Skeletal muscle satellite cell (primary cell): ENCODE results near the gene TICAM1. TPM values are rescaled to one million over a fixed set of nuclear protein-coding genes. Genes with fewer than 3 reads are reported as not detected.

Experiments used
- H3K27me3 ChIP-seq: 2 replicates; pipeline ENCODE4 v1.7.0; 2013; ENCODE audit warnings: low read length; ENCODE audit not compliant: control insufficient read depth, insufficient read depth
- H3K36me3 ChIP-seq: 2 replicates; pipeline ENCODE4 v1.7.0; 2013; ENCODE audit warnings: mild to moderate bottlenecking, control low read depth, low read length; ENCODE audit not compliant: insufficient read depth
- H3K4me1 ChIP-seq: 2 replicates; pipeline ENCODE4 v1.7.0; 2013; ENCODE audit warnings: low read length; ENCODE audit not compliant: control insufficient read depth, insufficient read depth
- H3K4me2 ChIP-seq: 2 replicates; pipeline ENCODE4 v1.7.0; 2013; ENCODE audit warnings: mild to moderate bottlenecking, low read length
- H3K4me3 ChIP-seq: 2 replicates; pipeline ENCODE4 v1.7.0; 2013; ENCODE audit warnings: low read length
- H3K9ac ChIP-seq: 2 replicates; pipeline ENCODE4 v1.7.0; 2013; ENCODE audit warnings: mild to moderate bottlenecking, low read depth, low read length, moderate library complexity
- H3K9me3 ChIP-seq: replicated peaks from 2 replicates; pipeline ENCODE4 v1.7.0; 2013; ENCODE audit warnings: mild to moderate bottlenecking, control low read depth, low read length
- total RNA-seq: library from RNA; depleted of rRNA; stranded (reverse); fragments of >200 nt; gene quantifications from 2 replicates; pipeline ENCODE4 v1.2.3, GENCODE V29; 2012; rRNA removed

The TICAM1 gene
- 3.7 and 4.1 TPM in 2 replicates for total RNA-seq

DNA sequence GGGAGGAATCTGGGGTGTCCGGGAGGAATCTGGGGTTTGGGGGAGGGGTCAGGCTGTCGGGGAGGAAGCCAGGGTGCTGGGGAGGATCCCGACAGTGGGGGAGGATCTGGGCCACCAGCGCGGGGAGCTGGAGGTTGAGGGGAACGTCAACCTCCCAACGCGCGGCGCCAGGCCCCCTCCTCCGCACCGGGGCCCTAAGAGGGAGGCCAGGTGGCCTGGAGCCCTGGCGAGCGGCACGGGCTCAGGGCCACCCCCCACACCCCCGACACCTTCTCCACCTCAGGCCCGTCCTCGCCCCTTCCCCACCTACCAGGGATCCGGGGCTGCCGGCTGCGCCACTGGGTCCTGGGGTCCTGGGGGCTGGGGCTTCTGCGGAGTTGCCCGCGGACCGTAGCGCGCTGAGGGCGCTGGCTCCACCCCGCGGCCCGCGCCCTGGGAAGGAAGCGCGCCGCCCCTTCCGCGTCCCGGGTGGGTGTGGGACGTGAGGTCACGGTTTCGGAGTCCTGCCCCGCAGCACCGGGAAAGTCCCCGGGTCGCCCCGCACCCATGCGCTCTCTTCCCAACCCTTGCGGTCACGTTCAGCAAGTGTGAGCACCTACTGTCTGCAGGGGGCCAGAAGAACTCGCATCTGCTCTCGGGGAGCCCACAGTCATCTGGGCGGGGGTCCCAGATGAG, at the start of gene TICAM1:
Gene TICAM1, minus strand, starts transcription at position 409 of the 675 bp plus-strand sequence. CDS start 13,335 bp downstream, outside the sequence.
- Histone ChIP-seq H3K4me3 (peak within 1 kb of the TSS; percentile 81), H3K36me3 (peaks cover 3% of the 10 kb centered on the region), H3K9ac (peak within 1 kb of the TSS; percentile 90), H3K27me3 (no peaks in the 10 kb centered on the region), H3K4me1 (peaks cover 3% of the 10 kb centered on the region), H3K4me2 (peak within 1 kb of the TSS; percentile 88), H3K9me3 (no peaks in the 10 kb centered on the region)

DNA sequence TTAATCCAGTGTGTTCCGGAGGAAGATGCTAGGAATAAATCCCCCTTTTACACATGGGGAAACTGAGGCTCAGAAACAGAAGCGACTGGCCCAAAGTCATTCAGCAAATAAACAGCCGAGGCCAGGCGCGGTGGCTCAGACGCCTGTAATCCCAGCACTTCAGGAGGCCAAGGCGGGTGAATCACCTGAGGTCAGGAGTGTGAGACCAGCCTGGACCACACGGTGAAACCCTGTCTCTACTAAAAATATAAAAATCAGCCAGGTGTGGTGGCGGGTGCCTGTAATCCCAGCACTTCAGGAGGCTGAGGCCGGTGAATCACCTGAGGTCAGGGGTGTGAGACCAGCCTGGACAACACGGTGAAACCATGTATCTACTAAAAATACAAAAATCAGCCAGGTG, 47.5 kb upstream of the TICAM1 start:
- Histone ChIP-seq H3K9me3 (no peaks in the 10 kb centered on the region), H3K36me3 (no peaks in the 10 kb centered on the region), H3K4me3 (no peak overlapping the region), H3K4me1 (peaks cover 18% of the 10 kb centered on the region), H3K27me3 (no peaks in the 10 kb centered on the region), H3K9ac (peak overlapping the region; percentile 74), H3K4me2 (no peak overlapping the region)

DNA sequence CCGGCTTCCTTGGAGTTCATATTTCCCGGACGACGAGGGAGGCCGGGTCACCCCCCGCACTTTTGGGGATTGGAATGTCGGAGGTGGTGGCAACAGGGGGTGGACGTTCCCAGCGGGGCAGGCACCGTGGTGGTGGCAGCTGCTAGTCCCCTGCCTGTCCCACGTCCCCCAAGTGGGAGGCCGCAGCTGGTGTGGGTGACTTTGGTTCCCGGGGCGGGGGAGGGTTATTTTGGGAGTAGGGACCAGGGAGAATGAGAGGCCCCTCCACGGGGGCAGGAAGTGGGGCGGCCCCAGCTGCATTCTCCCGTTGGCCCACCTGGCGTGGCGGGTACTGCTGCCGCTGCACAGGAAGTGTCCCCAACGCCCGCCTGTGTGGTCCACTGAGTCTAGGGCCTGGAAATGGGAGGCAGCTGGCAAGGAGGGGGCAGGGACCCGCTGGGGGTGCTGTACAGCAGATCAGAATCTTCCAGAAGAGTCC, 47.0 kb upstream of the TICAM1 start:
- Histone ChIP-seq H3K4me3 (peak overlapping the region; percentile 33), H3K4me1 (peaks cover 18% of the 10 kb centered on the region), H3K4me2 (peak overlapping the region; percentile 33), H3K27me3 (no peaks in the 10 kb centered on the region), H3K9me3 (no peaks in the 10 kb centered on the region), H3K9ac (peak overlapping the region; percentile 74), H3K36me3 (no peaks in the 10 kb centered on the region)

DNA sequence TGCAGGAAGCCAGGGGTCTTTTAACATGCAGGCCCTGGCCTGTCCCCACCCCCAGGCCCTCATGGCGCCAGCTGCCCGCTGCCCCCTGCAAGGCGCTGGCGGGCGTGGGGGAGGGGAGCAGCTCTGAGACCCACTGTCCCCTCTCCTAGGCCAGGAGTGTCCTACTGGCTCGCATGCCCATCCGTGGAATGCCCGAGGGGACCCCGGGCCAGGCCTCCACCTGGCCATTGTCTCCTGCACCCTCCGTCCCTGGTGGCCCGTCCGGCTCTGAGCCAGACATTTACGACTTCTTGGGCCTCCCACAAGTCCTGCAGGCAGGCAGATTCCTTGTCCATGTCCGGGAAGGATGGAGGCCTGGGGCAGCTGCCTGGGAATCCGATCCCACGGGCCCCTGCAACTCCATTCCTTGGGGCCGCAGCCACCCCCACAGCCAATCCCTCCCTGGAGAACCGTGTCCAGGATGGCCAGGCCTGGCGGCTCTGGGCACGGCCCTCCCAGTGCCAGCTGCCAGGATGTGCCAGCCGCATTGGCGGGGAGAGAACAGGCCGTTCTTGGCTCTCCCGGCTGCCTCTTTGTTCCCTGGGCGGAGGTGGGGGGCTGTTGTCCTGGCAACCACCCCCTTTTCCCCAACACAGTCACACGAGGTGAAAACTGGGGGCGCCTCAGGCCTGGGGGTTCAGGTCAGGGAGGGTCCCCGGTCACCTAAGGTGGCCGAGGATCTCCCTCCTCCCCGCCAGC, 46.4 kb upstream of the TICAM1 start:
- H3K36me3 ChIP-seq: no peaks in the 10 kb centered on the region
- H3K4me2 ChIP-seq: peak overlapping the region; percentile 33
- peak overlapping the region; percentile 33 for H3K4me3 ChIP-seq
- H3K27me3 ChIP-seq: no peaks in the 10 kb centered on the region
- peak overlapping the region; percentile 74 for H3K9ac ChIP-seq
- peaks cover 18% of the 10 kb centered on the region for H3K4me1 ChIP-seq
- no peaks in the 10 kb centered on the region for H3K9me3 ChIP-seq

DNA sequence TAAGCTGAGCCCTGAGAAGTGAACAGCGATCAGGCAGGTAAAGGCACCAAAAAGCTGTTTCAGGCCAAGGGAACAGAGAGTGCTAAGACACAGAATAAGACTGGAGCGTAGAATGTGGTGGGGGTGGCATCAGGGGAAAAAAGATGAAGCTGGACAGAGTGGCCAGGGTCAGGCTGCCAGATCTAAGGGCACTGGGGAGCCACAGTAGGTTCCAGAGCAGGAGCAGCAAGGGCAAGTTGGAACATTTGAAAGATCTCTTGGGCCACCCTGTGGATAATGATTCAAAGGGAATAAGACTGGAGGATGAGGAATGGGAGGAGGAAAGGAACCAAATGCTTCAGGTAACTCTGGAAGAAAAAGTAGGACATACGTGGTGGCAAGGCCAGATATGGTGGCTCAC, 42.4 kb upstream of the TICAM1 start:
- Histone ChIP-seq H3K4me2 (no peak overlapping the region), H3K9me3 (no peaks in the 10 kb centered on the region), H3K4me3 (no peak overlapping the region), H3K9ac (no peak overlapping the region), H3K4me1 (peaks cover 33% of the 10 kb centered on the region), H3K36me3 (no peaks in the 10 kb centered on the region), H3K27me3 (no peaks in the 10 kb centered on the region)

DNA sequence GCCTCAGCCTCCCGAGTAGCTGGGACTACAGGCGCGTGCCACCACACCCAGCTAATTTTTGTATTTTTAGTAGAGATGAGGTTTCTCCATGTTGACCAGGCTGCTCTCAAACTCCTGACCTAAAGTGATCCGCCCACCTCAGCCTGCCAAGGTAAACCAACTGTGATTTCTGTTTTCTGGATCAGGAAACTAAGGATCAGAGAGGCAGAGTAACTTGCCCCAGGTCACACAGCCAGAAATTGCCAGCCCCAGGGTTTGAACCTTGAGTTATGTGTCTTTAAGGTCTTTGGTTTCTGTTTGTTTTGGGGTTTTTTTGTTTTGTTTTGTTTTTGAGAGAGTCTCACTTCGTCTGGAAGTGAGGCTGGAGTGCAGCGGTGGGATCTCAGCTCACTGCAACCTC, 40.2 kb upstream of the TICAM1 start:
- Histone ChIP-seq H3K4me1 (peaks cover 23% of the 10 kb centered on the region), H3K4me2 (no peak overlapping the region), H3K27me3 (no peaks in the 10 kb centered on the region), H3K4me3 (no peak overlapping the region), H3K36me3 (no peaks in the 10 kb centered on the region), H3K9ac (no peak overlapping the region), H3K9me3 (no peaks in the 10 kb centered on the region)

DNA sequence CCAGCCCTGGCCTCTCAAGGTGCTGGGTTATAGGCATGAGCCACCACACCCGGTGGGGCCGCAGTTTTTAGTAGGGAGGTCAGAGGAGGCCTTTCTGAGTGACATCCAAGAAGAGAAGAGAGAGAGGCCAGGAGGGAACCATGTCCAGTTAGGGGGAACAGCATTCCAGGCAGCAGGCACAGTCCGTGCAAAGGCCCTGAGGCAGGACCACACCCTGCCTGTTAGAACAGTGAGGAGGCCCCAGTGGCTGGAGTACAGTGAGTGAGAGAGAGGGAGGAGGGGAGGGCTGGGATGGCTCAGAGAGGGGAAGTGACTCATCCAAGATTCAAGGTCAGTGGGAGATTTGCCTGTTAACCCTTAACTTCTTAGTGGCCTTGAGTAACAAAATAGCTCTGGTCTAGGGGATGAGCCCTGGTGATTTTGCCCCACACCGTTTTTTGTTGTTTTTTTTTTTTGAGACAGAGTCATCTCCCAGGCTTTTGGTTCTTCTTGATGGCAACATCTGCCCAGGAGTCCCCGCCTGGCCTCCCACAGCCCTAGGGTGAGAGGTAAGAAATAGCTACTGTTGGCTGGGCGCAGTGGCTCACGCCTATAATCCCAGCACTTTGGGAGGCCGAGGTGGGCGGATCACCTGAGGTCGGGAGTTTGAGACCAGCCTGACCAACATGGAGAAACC, 38.7 kb upstream of the TICAM1 start:
- Histone ChIP-seq H3K9me3 (no peaks in the 10 kb centered on the region), H3K4me2 (peak overlapping the region; percentile 21), H3K4me1 (peaks cover 26% of the 10 kb centered on the region), H3K36me3 (no peaks in the 10 kb centered on the region), H3K9ac (peak overlapping the region; percentile 24), H3K4me3 (no peak overlapping the region), H3K27me3 (no peaks in the 10 kb centered on the region)

DNA sequence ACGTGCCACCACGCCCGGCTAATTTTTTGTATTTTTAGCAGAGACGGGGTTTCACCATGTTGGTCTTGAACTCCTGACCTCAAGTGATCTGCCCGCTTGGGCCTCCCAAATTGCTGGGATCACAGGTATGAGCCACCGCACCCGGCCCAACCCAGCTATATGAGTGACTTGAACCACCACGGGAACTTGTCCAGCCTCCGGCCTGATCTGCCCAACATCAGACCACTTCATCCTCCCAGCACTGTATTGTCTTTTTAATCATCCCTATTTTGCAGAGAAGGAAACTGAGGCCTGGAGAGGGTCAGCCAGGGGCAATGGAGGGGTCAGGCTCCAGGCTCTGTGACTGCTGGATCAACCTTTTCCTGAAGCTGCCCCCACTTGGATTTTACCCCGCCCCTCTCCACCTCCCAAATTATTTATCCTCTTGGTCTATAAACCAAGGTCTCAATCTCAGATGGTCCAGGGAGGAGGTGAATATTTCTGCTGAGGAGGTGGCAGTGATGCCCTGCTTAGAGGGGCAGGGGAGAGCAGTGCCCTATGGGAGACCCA, 36.8 kb upstream of the TICAM1 start:
- peaks cover 3% of the 10 kb centered on the region for H3K36me3 ChIP-seq
- H3K4me1 ChIP-seq: peaks cover 29% of the 10 kb centered on the region
- H3K9me3 ChIP-seq: no peaks in the 10 kb centered on the region
- no peaks in the 10 kb centered on the region for H3K27me3 ChIP-seq
- H3K4me3 ChIP-seq: no peak overlapping the region
- H3K4me2 ChIP-seq: no peak overlapping the region
- no peak overlapping the region for H3K9ac ChIP-seq

DNA sequence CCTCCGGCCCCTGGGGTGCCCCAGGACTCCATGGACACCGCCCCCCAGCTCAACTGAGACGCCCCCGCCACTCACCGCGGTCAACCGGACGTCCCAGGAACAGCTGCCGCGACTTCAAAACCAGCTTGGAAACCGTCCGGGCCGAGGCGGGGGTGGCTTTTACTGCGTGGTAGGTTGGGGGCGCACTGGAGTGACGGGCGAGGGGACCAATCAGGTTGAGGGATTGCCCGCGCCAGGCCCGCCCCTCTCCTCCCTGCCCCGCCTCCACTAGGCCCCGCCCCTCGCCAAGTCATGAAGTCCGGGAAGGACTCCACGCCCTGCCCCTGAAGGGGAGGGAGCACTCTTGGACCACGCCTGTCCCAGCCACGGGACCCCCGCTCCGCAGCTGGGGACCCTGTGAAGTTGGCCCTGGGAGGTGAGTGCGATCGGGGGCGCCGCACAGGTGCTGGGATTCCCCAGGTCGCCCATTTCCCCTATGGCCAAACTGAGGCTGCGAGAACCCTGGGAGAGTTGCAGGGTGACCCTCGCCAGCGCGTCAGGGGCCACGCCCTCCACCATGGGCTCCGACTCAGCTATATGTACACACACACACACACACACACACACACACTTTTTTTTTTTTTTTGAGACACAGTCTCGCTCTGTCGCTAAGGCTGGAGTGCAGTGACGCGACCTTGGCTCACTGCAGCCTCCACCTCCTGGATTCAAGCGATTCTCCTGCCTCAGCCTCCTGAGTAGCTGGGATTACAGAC, 36.2 kb upstream of the TICAM1 start, which contains the start of gene PLIN3:
Gene PLIN3, minus strand, starts transcription at position 134 of the 752 bp plus-strand sequence. CDS start 6,273 bp downstream, outside the sequence.
- H3K36me3 ChIP-seq: peaks cover 4% of the 10 kb centered on the region
- peak within 1 kb of the TSS; percentile 94 for H3K9ac ChIP-seq
- no peaks in the 10 kb centered on the region for H3K9me3 ChIP-seq
- peak within 1 kb of the TSS; percentile 79 for H3K4me3 ChIP-seq
- H3K4me1 ChIP-seq: peaks cover 29% of the 10 kb centered on the region
- H3K4me2 ChIP-seq: peak within 1 kb of the TSS; percentile 89
- no peaks in the 10 kb centered on the region for H3K27me3 ChIP-seq

DNA sequence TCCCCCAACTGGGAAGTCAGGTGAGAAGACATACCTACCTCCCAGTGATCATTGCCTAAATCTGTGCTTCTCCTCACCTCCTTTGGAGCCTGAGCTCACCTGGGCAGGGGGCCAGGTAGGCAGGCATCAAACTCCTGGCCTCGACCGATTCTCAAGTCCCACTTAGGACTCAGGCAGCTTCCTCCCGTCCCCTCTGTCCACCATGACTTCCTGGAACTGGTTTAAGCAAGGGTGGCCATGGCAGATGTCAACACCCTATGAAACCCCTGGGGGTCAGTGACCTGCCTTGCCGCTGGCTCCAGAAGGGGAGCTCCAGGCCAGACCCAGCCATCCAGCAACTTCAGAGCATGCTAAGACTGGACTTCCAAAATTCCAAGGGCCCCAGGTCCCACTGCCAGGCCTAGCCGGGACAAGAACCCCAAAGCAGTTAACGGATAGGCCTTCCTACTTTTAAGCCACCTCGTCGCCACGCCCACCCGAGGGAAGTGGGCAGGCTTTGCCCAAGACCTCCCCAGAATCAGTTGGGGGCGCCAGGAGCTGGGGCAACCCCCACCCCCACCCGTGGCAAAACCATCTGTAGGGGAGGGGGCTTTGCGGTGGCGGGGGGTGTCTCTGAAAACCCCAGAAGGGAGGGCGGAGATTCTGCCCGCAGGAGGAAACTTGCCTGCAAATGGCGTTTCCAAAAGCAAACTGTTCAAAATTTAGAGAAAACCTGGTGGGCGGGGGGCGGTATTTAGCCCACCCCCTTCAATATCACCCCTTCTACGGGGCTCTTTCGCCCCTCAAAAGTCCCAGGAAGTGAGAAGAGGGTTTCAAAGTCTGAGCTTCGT, 35.3 kb upstream of the TICAM1 start:
- Histone ChIP-seq H3K4me2 (peak overlapping the region; percentile 84), H3K9ac (peak overlapping the region; percentile 94), H3K4me1 (peaks cover 29% of the 10 kb centered on the region), H3K9me3 (no peaks in the 10 kb centered on the region), H3K36me3 (peaks cover 9% of the 10 kb centered on the region), H3K4me3 (peak overlapping the region; percentile 73), H3K27me3 (no peaks in the 10 kb centered on the region)
